ENCODE results near the gene GPER1. TPM values are rescaled to one million over a fixed set of nuclear protein-coding genes. Genes with fewer than 3 reads are reported as not detected.

The GPER1 gene
- total RNA-seq, 4 donors from 2014 or later: 4.6 to 19.9 (median 11.0) TPM

- DNase-seq (ENCODE audit: extremely low spot score): no peak
- Histone ChIP-seq H3K36me3 (peaks cover 4 to 34% (median 19%) of the 10 kb centered on the region in 4 donors), H3K4me1 (peaks cover 6 to 22% (median 19%) of the 10 kb centered on the region in 4 donors), H3K27me3 (no peaks in the 10 kb centered on the region), H3K9me3 (no peaks in the 10 kb centered on the region), H3K4me3 (no peak overlapping the region), H3K27ac (replicated peaks in 1 of 4) (no peak overlapping the region)
- TF ChIP-seq, protein P1, sequence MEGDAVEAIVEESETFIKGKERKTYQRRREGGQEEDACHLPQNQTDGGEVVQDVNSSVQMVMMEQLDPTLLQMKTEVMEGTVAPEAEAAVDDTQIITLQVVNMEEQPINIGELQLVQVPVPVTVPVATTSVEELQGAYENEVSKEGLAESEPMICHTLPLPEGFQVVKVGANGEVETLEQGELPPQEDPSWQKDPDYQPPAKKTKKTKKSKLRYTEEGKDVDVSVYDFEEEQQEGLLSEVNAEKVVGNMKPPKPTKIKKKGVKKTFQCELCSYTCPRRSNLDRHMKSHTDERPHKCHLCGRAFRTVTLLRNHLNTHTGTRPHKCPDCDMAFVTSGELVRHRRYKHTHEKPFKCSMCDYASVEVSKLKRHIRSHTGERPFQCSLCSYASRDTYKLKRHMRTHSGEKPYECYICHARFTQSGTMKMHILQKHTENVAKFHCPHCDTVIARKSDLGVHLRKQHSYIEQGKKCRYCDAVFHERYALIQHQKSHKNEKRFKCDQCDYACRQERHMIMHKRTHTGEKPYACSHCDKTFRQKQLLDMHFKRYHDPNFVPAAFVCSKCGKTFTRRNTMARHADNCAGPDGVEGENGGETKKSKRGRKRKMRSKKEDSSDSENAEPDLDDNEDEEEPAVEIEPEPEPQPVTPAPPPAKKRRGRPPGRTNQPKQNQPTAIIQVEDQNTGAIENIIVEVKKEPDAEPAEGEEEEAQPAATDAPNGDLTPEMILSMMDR (IDR thresholded peaks at IDR 0.05): no peak
- TF ChIP-seq POLR2A (IDR thresholded peaks at IDR 0.05; ENCODE audit: low read depth): no peak
- no peak for TF ChIP-seq POLR2AphosphoS5 (IDR thresholded peaks at IDR 0.05)
- no peak for TF ChIP-seq EP300 (IDR thresholded peaks at IDR 0.05)
- WGBS: 94% methylated on average over 11 of the region's 13 CpGs
- intact Hi-C loops (cut with DNase I): no loop called here
These were observed 9.2 kb downstream of the GPER1 start for GRCh38 chr7:1097120-1097504.

DNA sequence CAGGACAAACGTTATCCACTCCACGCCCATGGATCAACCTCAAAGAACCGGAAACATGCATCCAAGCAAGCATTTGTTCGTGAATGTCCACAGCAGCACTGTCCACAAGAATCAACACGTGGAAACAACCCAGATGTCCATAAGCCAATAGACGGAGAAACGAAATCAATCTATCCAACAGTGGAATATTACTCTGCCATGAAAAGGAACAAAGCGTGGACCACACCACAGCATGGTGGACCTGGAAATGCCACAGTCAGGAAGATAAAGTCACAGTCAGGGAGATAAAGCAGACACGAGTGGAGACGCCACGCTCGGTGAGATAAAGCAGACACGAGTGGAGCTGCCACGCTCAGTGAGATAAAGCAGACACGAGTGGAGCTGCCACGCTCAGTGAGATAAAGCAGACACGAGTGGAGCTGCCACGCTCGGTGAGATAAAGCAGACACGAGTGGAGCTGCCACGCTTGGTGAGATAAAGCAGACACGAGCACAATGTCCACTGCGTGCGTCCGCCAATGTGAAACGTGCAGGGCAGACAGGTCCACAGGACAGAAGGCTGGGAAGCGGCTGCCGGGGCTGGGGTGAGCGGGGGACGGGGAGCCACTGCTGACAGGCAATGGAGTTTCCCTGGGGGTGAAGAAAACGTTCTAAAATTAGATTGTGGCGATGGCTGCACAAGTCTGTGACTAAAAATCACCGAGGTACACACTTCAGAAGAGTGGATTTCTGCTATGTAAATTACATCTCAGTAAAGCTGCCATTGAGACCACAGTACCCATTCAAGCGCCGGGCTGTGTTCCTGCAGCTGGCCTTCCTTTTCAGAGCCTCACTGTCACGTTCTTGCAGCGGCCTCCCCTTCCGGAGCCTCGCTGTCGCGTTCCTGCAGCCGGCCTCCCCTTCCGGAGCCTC is 10.6 kb downstream of the GPER1 start:
- Histone ChIP-seq H3K4me3 (no peak overlapping the region), H3K36me3 (peaks cover 0 to 20% (median 7%) of the 10 kb centered on the region in 4 donors), H3K4me1 (peaks cover 6 to 22% (median 19%) of the 10 kb centered on the region in 4 donors), H3K27me3 (no peaks in the 10 kb centered on the region), H3K27ac (replicated peaks in 1 of 4) (no peak overlapping the region), H3K9me3 (no peaks in the 10 kb centered on the region)
- DNase-seq (ENCODE audit: extremely low spot score): no peak
- TF ChIP-seq EP300 (IDR thresholded peaks at IDR 0.05): no peak
- TF ChIP-seq, protein P1 (IDR thresholded peaks at IDR 0.05): no peak
- TF ChIP-seq POLR2A (IDR thresholded peaks at IDR 0.05; ENCODE audit: low read depth): no peak
- TF ChIP-seq POLR2AphosphoS5 (IDR thresholded peaks at IDR 0.05): no peak
- intact Hi-C loops (cut with DNase I): no loop called here
- 95% methylated on average over 43 of the region's 43 CpGs for WGBS

DNA sequence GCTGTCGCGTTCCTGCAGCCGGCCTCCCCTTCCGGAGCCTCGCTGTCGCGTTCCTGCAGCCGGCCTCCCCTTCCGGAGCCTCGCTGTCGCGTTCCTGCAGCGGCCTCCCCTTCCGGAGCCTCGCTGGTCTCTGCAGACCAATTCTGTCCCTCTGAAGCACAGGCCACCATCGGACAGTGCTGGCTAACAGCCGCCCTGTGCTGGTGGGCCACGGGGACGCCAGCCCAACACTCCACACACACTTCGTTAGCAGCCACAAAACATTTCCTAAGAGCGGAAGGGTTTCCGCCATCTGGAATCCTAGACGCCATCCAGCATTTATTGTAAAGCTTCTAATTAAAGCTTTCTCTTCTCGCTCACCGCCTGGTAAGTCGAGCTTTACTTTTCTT is 11.2 kb downstream of the GPER1 start:
- 97% methylated on average over 26 of the region's 26 CpGs for WGBS
- intact Hi-C loops (cut with DNase I): no loop called here
- no peaks in the 10 kb centered on the region for H3K27me3 ChIP-seq
- TF ChIP-seq, protein P1 (IDR thresholded peaks at IDR 0.05): no peak
- no peak for TF ChIP-seq EP300 (IDR thresholded peaks at IDR 0.05)
- TF ChIP-seq POLR2AphosphoS5 (IDR thresholded peaks at IDR 0.05): no peak
- no peak for TF ChIP-seq POLR2A (IDR thresholded peaks at IDR 0.05; ENCODE audit: low read depth)
- H3K9me3 ChIP-seq: no peaks in the 10 kb centered on the region
- no peak for DNase-seq (ENCODE audit: extremely low spot score)
- H3K36me3 ChIP-seq: peaks cover 0 to 13% (median 4%) of the 10 kb centered on the region in 4 donors
- no peak overlapping the region for H3K27ac ChIP-seq (replicated peaks in 1 of 4)
- H3K4me3 ChIP-seq: no peak overlapping the region
- H3K4me1 ChIP-seq: peaks cover 6 to 22% (median 19%) of the 10 kb centered on the region in 4 donors

GRCh38 chr7:1099637-1100036 is 11.7 kb downstream of the GPER1 start:
- WGBS: 95% methylated on average over 16 of the region's 16 CpGs
- peaks cover 0 to 8% (median 1%) of the 10 kb centered on the region in 4 donors for H3K36me3 ChIP-seq
- intact Hi-C loops (cut with DNase I): no loop called here
- TF ChIP-seq POLR2AphosphoS5 (IDR thresholded peaks at IDR 0.05) (no peak), EP300 (IDR thresholded peaks at IDR 0.05) (no peak), POLR2A (IDR thresholded peaks at IDR 0.05; ENCODE audit: low read depth) (no peak)
- TF ChIP-seq, protein P1 (IDR thresholded peaks at IDR 0.05): no peak
- no peaks in the 10 kb centered on the region for H3K9me3 ChIP-seq
- no peaks in the 10 kb centered on the region for H3K27me3 ChIP-seq
- no peak overlapping the region for H3K4me3 ChIP-seq
- H3K27ac ChIP-seq (replicated peaks in 1 of 4): no peak overlapping the region
- no peak for DNase-seq (ENCODE audit: extremely low spot score)
- H3K4me1 ChIP-seq: peaks cover 6 to 21% (median 19%) of the 10 kb centered on the region in 4 donors
